NCI-H526 treated with DMSO at 0.1 percent for 48 hours (cell line): ENCODE data around the gene B3GAT3.
A peak's percentile ranks its signal among the peaks of the same experiment; 100 is the strongest.
"Not testable (repeated sequence)": the region's sequence is repeated elsewhere in the genome, so short reads cannot be mapped to it uniquely, and the experiment has no call there.

Experiments used
- DNase-seq: peaks from one replicate; lab custom pipeline; 2025; lab: John Stamatoyannopoulos, UW

B3GAT3 gene

DNA sequence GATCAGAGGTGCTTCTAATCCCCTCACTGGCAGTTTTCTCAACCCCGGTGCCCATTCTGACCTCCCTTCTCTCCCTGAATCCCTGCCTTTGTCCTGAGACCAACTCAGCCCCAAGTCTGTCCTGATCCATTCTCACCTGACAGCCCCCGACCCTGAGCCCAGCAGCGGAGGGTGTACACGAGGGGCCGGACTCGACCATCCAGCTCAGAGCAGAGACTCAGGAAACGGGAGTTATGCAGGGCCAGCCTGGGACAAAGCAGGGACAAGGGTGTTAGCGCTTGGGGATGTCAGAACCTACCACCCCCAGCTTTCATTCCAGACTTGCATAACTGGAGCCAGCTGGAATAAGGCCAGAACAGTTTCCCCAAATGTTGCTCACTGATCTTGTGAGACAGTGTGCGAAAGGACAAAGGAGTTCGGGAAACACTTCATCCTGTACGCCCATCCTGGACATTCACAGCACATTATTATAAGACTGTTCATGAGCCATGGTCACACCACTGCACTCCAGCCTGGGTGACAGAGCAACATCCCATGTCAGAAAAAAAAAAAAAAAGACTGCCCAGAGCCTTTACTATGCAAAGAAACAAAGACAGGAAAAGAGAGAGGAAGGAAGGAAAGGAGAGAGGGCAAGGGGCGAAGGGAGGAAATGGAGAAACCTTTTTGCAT, 44.6 kb downstream of the B3GAT3 start:
- no peak for DNase-seq

DNA sequence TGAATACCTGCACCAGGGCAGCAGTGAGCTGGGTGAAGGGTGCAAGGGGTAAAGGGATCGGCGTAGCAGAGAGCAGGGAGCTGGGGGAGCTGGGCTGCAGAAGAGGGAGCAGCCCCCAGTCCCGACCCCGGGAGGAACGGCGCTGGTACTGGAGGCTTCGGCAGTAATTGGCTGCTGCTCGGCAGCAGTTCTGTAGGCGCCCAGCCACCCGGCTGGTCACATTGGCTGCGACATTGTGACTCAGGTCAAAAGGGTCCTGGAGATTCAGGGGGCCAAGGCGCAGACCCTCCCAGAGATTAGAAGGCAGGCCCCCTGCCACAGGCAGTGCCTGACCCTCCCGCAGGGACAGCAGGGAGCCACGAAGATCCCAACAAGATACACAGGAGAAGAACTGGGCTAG, 45.9 kb downstream of the B3GAT3 start:
- no peak for DNase-seq

DNA sequence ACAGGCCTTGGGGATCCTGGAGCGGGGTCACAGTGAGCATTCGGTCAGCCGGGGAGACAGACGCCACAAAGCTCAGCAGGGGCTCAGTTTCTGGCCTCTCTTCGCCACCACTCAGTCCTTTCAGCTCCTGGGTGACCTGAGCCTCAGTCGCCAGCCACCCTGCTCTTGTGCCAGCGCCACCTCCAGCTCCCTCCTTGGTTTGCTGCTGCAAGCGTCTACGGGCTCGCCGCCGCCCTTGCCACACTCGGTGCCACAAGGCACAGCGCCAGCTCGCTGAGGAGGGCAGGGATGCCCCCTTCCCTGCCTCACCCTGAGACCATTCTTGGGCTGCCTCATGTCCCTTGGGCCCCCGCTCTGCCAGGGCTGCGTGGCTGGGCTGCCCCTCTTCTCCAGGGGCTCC, 46.6 kb downstream of the B3GAT3 start:
- no peak for DNase-seq

DNA sequence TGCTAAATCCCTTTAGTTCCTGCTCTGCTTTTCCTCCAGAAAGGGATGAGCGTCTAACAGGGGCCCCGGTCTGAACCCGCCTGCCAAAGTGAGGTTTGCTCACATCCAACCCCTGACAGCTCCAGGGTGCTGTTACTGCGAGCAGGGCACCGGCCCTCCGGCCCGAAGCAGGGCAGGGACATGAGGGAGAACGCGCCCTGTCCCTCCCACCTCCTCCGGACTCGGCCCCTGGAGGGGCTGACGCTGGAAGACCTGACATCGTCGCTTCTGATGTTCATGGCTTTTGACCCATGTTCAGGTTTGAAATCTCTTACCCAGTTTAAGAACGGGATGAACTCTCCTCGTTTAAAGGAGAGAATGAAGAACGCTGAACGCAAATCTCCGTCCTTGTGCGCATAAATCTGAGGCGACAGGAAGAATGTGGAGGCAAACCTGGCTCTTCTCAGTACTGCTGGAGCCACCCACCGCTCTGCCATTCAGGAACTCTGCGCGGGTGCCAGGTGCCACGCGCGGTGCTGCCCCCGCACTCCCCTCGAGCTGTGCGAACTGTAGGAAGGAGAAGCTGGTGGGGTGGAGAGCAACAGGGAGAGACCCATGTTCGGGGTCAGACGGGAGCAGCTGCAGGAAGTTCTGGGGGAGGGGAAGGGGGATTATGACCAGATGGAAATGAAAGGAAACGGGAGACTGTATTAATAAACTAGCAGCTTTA, 47.3 kb downstream of the B3GAT3 start:
- DNase-seq, result peak; percentile 32

DNA sequence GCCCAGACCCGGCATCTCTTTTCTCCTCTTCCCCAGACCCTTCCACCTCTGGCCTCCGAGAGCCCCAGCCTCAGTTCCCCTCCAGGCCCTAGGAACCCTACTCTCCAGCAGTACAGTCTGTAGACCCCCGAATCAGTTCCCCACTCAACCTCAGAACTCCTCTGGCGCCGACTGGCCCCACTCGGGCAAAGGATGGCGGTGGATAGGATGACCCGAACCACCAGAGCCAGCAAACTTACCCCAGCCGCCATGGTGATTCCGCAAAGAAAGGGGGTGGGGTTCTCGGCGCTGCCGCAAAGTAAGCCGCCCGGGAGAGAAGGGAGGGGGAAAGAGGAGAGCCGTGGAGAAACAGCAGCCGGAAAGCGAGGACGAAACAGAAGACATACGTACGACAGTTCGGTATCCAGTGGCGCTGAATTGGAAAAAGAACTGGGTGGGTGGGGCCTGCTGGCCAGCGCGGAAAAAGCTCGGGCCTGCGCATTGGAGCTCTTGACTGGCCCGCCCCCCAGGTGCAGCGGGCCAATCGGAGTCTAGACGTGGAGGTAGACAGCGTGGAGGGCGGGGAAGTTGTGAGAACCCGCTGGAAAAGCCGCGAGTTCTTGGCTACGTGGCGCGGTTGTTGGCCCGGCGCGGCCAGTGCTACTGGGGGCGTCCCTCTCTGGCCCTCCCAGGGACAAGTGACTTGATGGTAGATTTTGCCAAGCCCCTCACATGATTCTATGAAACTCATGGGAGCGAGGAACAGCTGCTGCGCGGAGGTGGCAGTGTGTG, 48.0 kb downstream of the B3GAT3 start, which contains the start of gene EEF1G:
Gene EEF1G, minus strand, starts transcription at position 300 of the 771 bp plus-strand sequence. Its CDS starts 49 bp downstream, at position 251.
- peak; percentile 99 for DNase-seq

DNA sequence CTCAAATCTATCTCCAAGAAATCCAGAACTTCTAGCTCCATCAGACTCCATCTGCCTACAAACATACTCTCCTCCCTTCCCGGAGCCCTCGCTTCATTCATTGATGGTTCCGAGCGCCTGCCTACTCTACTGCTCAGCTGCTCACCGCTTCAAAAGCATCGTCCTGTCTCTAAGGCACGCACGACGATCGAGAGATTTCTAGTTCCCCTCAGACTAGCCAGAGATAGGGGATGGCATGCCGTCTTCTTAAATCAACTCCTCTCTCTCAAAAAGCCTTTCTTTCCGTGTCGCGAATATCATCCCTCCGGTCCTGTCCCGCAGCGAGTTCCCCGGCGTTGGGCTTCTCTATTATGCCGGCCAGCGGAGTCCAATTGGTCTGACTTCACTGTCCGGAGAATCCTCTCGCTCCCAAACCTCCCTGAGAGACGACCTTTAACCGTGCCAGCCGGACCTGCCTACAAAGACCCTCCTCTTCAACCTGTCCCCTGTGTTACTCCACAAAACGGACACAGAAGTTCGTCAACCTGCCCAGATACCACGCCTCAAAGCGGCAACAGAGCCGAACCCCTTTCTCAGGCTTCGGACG, 48.7 kb downstream of the B3GAT3 start:
- DNase-seq, result no peak

DNA sequence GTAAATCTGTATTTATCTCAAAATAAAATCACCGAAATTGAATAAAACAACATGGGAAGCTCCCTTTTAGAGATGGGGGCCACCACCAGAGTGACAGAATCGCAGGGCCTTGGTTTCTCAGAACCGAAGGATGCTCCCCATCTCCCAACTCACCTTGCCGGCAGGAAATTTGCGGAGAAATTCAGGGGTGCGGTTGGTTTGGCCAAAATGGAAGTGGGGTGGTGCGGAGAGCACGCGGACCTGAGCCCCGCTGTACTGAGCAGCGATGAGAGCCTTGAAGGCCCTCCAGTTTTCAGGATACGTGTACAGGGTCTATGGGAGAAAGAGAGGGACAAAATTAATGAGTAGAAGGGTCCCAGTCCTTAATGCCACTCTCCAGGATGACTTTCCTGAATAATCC, 49.4 kb downstream of the B3GAT3 start:
- DNase-seq, result no peak

DNA sequence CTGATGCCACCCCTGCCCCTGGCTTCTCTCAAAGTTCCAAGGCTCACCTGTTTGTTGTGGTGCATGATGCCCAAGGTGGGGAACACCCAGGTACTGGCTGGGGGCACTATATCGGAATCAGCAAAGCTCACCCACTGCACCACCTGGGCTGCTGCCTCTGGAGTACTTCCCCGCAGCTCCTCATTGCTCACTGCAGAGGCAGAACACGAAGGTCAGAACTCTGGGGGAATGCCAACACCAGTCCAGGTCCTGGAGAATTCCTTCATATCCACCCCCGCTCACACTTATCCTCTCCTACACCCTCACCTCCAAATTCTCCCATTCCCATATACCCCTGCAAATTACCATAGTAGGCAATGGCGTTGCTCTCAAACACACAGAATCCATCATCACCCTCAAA, 50.3 kb downstream of the B3GAT3 start:
- DNase-seq, result not testable (repeated sequence)

DNA sequence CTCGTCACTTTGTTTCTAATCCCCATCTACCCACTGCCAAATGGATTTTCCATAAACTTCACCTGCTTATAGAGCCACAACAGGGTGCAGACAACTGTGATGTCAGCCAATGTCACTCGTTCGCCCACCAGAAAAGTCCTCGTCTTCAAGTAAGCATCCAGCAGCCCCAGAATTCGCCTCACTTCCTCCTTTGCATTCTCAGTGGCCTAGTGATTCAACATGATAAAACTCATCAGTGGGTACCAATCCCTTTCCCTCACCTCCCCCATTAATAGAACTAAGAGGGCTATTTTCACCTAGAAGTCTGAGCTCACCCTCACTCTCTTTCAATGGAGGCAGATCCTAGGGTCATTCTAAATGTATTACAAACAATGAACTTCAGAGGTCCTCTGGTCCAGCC, 50.9 kb downstream of the B3GAT3 start:
- not testable (repeated sequence) for DNase-seq

DNA sequence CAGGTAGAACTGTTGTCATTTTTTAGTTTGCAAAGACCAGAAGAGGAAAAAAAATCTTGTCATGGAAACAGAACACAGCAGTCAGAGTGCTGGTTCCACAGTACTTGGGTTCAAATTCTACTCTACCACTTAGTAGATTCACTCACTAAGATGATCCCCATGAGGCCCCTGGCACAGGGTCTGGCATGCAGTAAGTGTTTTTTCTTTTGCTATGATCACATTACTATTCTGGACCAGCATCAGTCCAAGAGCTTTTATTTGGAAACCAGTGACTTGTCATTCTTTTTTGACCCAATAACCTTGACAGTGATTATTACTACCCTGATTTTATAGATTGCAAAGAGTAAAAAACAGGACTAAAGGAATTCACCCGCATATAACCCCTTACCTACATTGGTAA, 52.2 kb downstream of the B3GAT3 start:
- DNase-seq, result no peak

DNA sequence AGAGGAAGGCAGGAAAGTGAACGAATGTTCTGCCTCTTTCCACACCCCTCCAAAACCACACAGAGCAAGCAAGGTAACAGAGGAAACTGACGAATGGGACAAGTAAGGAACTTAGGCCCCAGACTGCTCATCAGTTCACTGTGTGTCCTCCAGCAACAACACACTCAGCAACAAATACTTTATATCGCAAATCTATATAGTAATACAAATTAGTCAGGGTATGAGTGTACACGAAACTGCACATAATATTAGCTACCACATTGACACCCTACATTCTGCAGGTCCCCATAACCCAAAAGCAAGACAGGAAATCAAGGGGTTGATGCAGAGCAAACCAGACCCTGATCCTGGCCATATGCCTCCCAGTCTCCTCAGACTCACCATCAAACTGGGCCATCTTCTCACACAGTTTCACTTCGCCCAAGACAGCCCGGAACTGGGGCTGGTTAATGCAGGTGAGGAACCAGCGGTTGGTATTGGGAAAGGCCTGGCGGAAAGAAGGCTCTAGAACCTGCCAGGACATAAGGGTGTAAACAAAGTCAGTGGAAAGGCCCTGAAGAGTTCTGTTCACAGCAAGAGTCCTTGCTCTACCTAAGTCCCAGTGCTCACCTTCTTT, 54.7 kb downstream of the B3GAT3 start:
- DNase-seq, result no peak

DNA sequence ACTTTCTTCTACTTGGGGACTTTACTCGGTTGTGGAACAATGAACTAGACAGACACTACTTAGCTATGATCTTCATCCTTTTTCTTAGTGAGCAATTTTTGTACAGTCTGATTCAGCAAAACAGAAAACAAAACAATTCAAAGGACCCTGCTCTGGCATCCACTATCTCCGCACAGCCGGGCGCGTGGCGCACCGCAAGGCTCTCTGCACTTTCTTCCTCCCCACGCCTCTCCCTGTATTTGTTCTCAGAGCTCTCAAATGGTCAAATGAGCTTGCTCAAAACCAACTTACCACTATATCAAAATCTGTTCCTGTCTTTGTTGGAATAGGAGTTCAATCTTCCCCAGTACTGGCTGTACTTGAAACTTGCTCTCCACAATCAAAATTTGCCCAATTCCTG, 55.5 kb downstream of the B3GAT3 start:
- no peak for DNase-seq
